GM23338 (cell line): ENCODE results near the gene CCNI2. TPM values are rescaled to one million over a fixed set of nuclear protein-coding genes. Genes with fewer than 3 reads are reported as not detected.

ENCODE experiments used
- ATAC-seq: fragments of 200-7000 bp; cut with Tn5 transposase; 3 replicates; pipeline ENCODE4 v1.9.1; 2020
- DNase-seq: peaks from one replicate; pipeline ENCODE4 v3.0.0-alpha.2; 2015; ENCODE audit warnings: low spot score
- H2AFZ ChIP-seq: fragments of 200-600 bp; sonication (generic); 2 replicates; pipeline ENCODE4 v1.8.0; 2016; ENCODE audit warnings: antibody characterized with exemption, mild to moderate bottlenecking, moderate library complexity
- H3F3A ChIP-seq: fragments of 200-600 bp; sonication (generic); replicated peaks from 2 replicates; pipeline ENCODE4 v1.8.0; 2017; ENCODE audit warnings: antibody characterized with exemption, mixed run types, low read depth
- H3K27ac ChIP-seq: fragments of 200-600 bp; sonication (generic); 2 replicates; pipeline ENCODE4 v1.6.1; 2016; ENCODE audit warnings: low read depth
- H3K27me3 ChIP-seq: fragments of 200-600 bp; sonication (generic); 2 replicates; pipeline ENCODE4 v1.8.0; 2016; ENCODE audit warnings: mild to moderate bottlenecking, mixed run types, moderate library complexity; ENCODE audit not compliant: insufficient read depth
- H3K36me3 ChIP-seq: fragments of 200-600 bp; sonication (generic); 2 replicates; pipeline ENCODE4 v1.8.0; 2016; ENCODE audit warnings: mild to moderate bottlenecking; ENCODE audit not compliant: insufficient read depth
- H3K4me1 ChIP-seq: fragments of 200-600 bp; sonication (generic); 2 replicates; pipeline ENCODE4 v1.8.0; 2016; ENCODE audit warnings: mild to moderate bottlenecking, moderate library complexity; ENCODE audit not compliant: insufficient read depth
- H3K4me2 ChIP-seq: fragments of 200-600 bp; sonication (generic); 2 replicates; pipeline ENCODE4 v1.7.1; 2017; ENCODE audit warnings: mixed run types
- H3K4me3 ChIP-seq: fragments of 200-600 bp; sonication (generic); 2 replicates; pipeline ENCODE4 v1.6.1; 2016; ENCODE audit warnings: mixed run types
- H3K79me2 ChIP-seq: fragments of 200-600 bp; sonication (generic); replicated peaks from 2 replicates; pipeline ENCODE4 v1.8.0; 2017; ENCODE audit warnings: mild to moderate bottlenecking; ENCODE audit not compliant: insufficient read depth
- H3K9me2 ChIP-seq: fragments of 200-600 bp; sonication (generic); 2 replicates; pipeline ENCODE4 v1.8.0; 2017; ENCODE audit not compliant: insufficient read depth
- H4K20me1 ChIP-seq: fragments of 200-600 bp; sonication (generic); replicated peaks from 2 replicates; pipeline ENCODE4 v1.8.0; 2017; ENCODE audit warnings: mild to moderate bottlenecking; ENCODE audit not compliant: insufficient read depth
- H3K27ac Mint-ChIP-seq: 2 replicates; pipeline ENCODE4 v1.8.0; 2020; ENCODE audit warnings: inconsistent platforms, mild to moderate bottlenecking, moderate library complexity, mixed read lengths
- H3K27me3 Mint-ChIP-seq: 3 replicates; pipeline ENCODE4 v1.8.0; 2022; ENCODE audit warnings: low read depth, mild to moderate bottlenecking, moderate library complexity, mixed read lengths, inconsistent platforms; ENCODE audit not compliant: insufficient read depth, poor library complexity
- H3K36me3 Mint-ChIP-seq: 3 replicates; pipeline ENCODE4 v1.8.0; 2021; ENCODE audit warnings: low read depth, mild to moderate bottlenecking, inconsistent platforms, moderate library complexity, mixed read lengths
- H3K4me1 Mint-ChIP-seq: 3 replicates; pipeline ENCODE4 v1.8.0; 2020; ENCODE audit warnings: mild to moderate bottlenecking, inconsistent platforms, mixed read lengths
- H3K4me3 Mint-ChIP-seq: 3 replicates; pipeline ENCODE4 v1.8.0; 2021; ENCODE audit warnings: moderate library complexity, mild to moderate bottlenecking, inconsistent platforms, mixed read lengths
- H3K9me3 Mint-ChIP-seq: 3 replicates; pipeline ENCODE4 v1.8.0; 2020; ENCODE audit warnings: moderate library complexity, mild to moderate bottlenecking, inconsistent platforms, mixed read lengths
- CREB1 ChIP-seq: fragments of 250-450 bp; sonication (Bioruptor Pico); IDR thresholded peaks from 2 replicates; pipeline ENCODE4 v1.5.0; 2020; ENCODE audit warnings: low read depth, mild to moderate bottlenecking, moderate library complexity
- EZH2 ChIP-seq: fragments of 200-600 bp; sonication (generic); IDR thresholded peaks from one replicate; pipeline ENCODE4 v1.8.0; 2017; ENCODE audit warnings: antibody characterized with exemption, mild to moderate bottlenecking, low read depth; ENCODE audit not compliant: unreplicated experiment
- EZH2phosphoT487 ChIP-seq: fragments of 200-600 bp; sonication (generic); IDR thresholded peaks from one replicate; pipeline ENCODE4 v1.8.1; 2018; ENCODE audit warnings: antibody characterized with exemption; ENCODE audit not compliant: unreplicated experiment
- JUNB ChIP-seq: IDR thresholded peaks from one replicate; pipeline ENCODE4 v1.6.1; 2016; ENCODE audit warnings: antibody characterized with exemption; ENCODE audit not compliant: unreplicated experiment
- NANOG ChIP-seq: IDR thresholded peaks from 2 replicates; pipeline ENCODE4 v1.6.1; 2016; ENCODE audit warnings: antibody characterized with exemption, borderline replicate concordance
- POLR2AphosphoS5 ChIP-seq: IDR thresholded peaks from 2 replicates; pipeline ENCODE4 v1.6.1; 2016; ENCODE audit warnings: antibody characterized with exemption, low read depth
- STAT1 ChIP-seq: IDR thresholded peaks from one replicate; pipeline ENCODE4 v1.6.1; 2016; ENCODE audit warnings: antibody characterized with exemption; ENCODE audit not compliant: unreplicated experiment
- ZNF114 ChIP-seq: fragments of 250-450 bp; sonication (Bioruptor Pico); IDR thresholded peaks from 2 replicates; pipeline ENCODE4 v1.5.0; 2020; ENCODE audit warnings: mild to moderate bottlenecking, moderate library complexity
- ZNF331 ChIP-seq: fragments of 250-450 bp; sonication (Bioruptor Pico); IDR thresholded peaks from 2 replicates; pipeline ENCODE4 v1.5.0; 2020; ENCODE audit warnings: low read depth, mild to moderate bottlenecking, moderate library complexity
- polyA plus RNA-seq: library from polyadenylated mRNA; unstranded; fragments of >200 nt; fragmentation: Nextera tagmentation; extraction: Ambion mirVana; gene quantifications from 2 replicates; pipeline ENCODE4 v1.2.1, GENCODE V29; 2016
- total RNA-seq: library from RNA; depleted of rRNA; stranded (reverse); fragments of >200 nt; shearing (Covaris generic); gene quantifications from 2 replicates; pipeline ENCODE4 v1.2.3, GENCODE V29; 2014
- TF ChIP-seq, protein P1 (sequence below): IDR thresholded peaks from 2 replicates; pipeline ENCODE4 v1.6.1; 2016; ENCODE audit warnings: antibody characterized with exemption
- TF ChIP-seq, protein P2 (sequence below): IDR thresholded peaks from one replicate; pipeline ENCODE4 v1.6.1; 2018; ENCODE audit warnings: antibody characterized with exemption; ENCODE audit not compliant: unreplicated experiment

The CCNI2 gene
- total and polyA plus RNA-seq, 2 experiments from 2014 or later: 0.55 to 2.5 TPM

DNA sequence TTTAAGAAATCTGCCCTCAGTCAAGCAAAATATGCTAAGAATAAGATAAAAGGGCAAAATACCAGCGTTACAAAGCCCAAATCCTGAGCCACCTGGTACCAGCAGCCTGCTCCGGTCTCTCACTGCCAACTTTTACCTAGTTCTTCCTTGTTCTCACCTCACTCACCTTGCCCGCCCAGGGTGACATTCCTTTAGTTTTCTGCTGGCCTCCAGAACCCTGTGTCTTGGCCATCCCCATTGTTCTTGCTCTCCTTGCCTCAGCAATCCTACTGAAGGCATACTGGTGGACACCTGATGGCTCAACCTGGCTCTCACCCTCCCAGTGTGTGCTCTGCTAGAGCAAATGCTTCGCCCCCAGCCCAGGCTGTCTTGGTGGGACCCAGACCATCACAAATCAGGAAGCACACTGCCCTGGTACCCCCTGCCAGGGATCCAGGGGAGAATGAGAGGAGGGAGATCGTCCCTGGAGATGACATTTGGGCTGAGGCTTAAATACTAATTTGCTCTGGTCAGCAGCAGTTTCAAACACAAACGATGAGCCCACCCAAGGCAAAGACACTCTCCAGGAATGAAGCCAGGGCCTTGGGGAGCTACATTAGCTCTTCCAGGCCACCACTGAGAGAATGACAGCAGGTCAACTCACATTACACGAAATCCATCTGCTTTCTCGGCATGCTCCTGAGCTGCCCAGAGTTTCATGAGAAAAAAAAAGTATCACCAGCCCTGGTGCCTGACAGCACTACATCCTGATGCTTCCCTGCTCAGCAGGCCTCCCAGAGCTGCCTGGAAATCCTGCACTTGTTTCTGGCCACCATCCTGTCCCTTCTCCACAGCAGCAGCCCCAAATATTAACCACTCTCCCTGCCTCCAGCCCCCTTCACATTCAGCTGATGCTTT, 42.0 kb downstream of the CCNI2 start (continued):
- TF ChIP-seq ZNF331 (no peak), STAT1 (no peak), ZNF114 (CRISPR knock-in tag) (no peak), NANOG (no peak)
- TF ChIP-seq, protein P1, sequence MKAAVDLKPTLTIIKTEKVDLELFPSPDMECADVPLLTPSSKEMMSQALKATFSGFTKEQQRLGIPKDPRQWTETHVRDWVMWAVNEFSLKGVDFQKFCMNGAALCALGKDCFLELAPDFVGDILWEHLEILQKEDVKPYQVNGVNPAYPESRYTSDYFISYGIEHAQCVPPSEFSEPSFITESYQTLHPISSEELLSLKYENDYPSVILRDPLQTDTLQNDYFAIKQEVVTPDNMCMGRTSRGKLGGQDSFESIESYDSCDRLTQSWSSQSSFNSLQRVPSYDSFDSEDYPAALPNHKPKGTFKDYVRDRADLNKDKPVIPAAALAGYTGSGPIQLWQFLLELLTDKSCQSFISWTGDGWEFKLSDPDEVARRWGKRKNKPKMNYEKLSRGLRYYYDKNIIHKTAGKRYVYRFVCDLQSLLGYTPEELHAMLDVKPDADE: no peak

DNA sequence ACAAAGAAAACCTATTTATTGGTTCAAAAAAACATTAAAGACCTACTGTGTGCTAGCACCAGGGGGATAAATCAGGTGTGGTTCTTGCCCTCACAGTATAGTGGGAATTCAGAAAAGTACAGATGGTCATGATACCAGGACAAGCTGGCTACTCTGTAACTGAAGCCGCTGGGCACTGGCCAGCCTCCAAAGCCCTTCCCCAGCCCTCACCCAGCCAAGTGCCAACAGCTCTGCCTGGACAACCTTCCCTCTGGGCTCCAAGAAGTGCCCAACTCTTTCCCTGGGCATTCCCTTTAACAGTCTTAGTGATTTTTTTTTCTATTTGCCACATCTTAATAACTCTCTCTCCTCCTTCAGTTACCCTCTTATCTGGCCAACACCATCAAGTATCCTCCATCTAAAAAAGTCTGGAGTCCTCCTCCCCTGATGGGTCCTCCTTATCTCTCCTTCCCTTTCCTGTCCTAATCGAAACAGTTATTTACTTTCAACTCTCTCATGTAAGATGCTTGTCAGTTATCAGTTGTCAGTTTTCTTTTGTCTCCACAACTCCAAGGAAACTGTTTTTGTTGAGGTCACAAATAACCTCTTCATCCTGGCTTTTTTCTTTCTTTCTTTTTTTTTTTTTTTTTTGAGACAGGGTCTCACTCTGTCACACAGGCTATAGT, 43.1 kb downstream of the CCNI2 start:
- no peaks in the 10 kb centered on the region for H3K79me2 ChIP-seq
- no peak overlapping the region for H3K4me3 ChIP-seq
- peaks cover 14% of the 10 kb centered on the region for H3K27me3 Mint-ChIP-seq
- no peaks in the 10 kb centered on the region for H3K36me3 Mint-ChIP-seq
- H3F3A ChIP-seq: no peaks in the 10 kb centered on the region
- no peaks in the 10 kb centered on the region for H4K20me1 ChIP-seq
- no peak overlapping the region for H3K4me3 Mint-ChIP-seq
- H3K4me1 ChIP-seq: no peaks in the 10 kb centered on the region
- no peaks in the 10 kb centered on the region for H3K27me3 ChIP-seq
- no peaks in the 10 kb centered on the region for H3K36me3 ChIP-seq
- H3K4me2 ChIP-seq: no peak overlapping the region
- H3K27ac ChIP-seq: no peak overlapping the region
- no peaks in the 10 kb centered on the region for H3K9me3 Mint-ChIP-seq
- ATAC-seq (no peak), DNase-seq (no peak)
- H2AFZ ChIP-seq: no peak overlapping the region
- peaks cover 11% of the 10 kb centered on the region for H3K4me1 Mint-ChIP-seq
- H3K27ac Mint-ChIP-seq: no peak overlapping the region
- H3K9me2 ChIP-seq: no peaks in the 10 kb centered on the region
- TF ChIP-seq CREB1 (CRISPR knock-in tag): no peak
- no peak for TF ChIP-seq NANOG
- TF ChIP-seq EZH2: no peak
- TF ChIP-seq EZH2phosphoT487: no peak
- no peak for TF ChIP-seq STAT1
- no peak for TF ChIP-seq POLR2AphosphoS5
- TF ChIP-seq, protein P1: no peak
- TF ChIP-seq JUNB: no peak
- no peak for TF ChIP-seq ZNF331
- TF ChIP-seq, protein P2, sequence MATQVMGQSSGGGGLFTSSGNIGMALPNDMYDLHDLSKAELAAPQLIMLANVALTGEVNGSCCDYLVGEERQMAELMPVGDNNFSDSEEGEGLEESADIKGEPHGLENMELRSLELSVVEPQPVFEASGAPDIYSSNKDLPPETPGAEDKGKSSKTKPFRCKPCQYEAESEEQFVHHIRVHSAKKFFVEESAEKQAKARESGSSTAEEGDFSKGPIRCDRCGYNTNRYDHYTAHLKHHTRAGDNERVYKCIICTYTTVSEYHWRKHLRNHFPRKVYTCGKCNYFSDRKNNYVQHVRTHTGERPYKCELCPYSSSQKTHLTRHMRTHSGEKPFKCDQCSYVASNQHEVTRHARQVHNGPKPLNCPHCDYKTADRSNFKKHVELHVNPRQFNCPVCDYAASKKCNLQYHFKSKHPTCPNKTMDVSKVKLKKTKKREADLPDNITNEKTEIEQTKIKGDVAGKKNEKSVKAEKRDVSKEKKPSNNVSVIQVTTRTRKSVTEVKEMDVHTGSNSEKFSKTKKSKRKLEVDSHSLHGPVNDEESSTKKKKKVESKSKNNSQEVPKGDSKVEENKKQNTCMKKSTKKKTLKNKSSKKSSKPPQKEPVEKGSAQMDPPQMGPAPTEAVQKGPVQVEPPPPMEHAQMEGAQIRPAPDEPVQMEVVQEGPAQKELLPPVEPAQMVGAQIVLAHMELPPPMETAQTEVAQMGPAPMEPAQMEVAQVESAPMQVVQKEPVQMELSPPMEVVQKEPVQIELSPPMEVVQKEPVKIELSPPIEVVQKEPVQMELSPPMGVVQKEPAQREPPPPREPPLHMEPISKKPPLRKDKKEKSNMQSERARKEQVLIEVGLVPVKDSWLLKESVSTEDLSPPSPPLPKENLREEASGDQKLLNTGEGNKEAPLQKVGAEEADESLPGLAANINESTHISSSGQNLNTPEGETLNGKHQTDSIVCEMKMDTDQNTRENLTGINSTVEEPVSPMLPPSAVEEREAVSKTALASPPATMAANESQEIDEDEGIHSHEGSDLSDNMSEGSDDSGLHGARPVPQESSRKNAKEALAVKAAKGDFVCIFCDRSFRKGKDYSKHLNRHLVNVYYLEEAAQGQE: no peak
